GM19467 (cell line): Measurements from ENCODE around the gene NR1I3.
"Not testable (repeated sequence)": the region's sequence is repeated elsewhere in the genome, so short reads cannot be mapped to it uniquely, and the experiment has no call there.

Experiments
- ATAC-seq: cut with Tn5 transposase; IDR thresholded peaks from one replicate; pipeline ENCODE4 v1.9.1; 2021; ENCODE audit warnings: mild to moderate bottlenecking, moderate library complexity; ENCODE audit not compliant: unreplicated experiment

Gene NR1I3, protein sequence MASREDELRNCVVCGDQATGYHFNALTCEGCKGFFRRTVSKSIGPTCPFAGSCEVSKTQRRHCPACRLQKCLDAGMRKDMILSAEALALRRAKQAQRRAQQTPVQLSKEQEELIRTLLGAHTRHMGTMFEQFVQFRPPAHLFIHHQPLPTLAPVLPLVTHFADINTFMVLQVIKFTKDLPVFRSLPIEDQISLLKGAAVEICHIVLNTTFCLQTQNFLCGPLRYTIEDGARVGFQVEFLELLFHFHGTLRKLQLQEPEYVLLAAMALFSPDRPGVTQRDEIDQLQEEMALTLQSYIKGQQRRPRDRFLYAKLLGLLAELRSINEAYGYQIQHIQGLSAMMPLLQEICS

DNA sequence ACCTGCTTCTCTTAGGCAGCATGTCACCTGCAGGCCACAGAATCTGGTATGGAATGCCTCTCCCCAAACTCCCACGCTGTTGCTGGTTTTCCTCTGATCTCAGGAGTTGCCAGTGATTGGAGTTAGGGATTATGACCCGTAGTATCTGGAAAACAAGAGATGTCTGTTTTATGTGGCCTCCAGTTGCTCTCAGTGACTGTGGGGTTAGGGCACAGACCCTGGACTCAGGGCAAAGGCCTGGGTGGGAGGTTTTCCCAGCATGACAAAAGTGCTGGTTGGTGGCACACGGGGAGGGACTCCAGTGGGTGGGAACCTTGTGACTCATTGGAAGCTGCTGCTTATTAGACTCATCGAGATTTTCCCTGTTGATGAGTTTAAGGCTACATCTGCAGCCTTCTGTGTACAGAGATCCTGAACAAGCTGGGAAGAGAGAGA is at the start of gene NR1I3:
NR1I3 (minus strand) TSS at position 165 of the 435 bp plus-strand sequence. CDS start 1,638 bp downstream, outside the sequence.
- ATAC-seq: no peak

DNA sequence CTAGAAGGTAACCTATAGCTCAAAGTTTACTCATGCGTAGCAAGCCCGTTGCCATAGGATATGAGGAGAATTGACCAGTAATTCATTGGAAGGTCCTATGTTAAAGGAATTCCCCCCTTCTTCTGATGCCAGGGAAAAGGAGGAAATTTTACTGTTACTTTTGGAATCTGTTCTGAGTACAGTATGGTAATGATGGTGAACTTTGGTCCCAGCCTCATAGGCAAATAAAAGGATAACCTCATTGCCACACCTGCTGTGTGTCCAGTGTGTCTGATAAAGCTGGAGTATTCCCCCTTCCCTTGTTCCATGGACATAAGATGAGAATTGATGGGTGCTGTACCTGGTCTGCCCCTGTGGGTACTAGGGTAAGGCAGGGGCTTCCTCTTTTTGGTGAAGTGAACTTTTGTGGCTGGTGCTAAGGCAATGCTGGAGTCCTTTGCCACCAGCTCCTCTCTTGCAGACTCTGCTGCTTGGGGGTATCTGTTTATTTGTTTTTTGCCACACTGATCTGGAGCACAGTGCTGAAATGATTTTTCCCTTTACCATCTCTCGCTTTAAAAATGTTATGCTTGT is 49.6 kb upstream of the NR1I3 start:
- ATAC-seq: no peak

DNA sequence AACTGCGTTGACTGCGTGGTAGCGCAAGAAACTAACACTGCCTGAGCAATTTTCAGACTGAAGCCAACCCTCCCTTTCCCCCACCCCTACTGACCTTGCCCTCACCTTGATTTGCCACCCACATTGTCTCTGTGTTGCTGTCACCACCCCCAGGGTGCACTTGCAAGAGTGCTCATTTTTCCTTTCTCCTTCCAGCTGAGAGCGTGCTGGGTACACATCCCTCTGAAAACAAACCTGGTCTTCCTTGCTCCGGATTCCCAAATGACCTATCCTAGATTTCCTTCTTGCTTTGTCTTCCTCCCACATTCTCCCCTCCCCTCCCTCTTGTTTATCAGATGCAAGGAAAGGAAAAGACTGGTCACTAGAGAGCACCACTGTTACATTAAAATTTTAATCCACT is 47.5 kb upstream of the NR1I3 start:
- ATAC-seq: no peak

DNA sequence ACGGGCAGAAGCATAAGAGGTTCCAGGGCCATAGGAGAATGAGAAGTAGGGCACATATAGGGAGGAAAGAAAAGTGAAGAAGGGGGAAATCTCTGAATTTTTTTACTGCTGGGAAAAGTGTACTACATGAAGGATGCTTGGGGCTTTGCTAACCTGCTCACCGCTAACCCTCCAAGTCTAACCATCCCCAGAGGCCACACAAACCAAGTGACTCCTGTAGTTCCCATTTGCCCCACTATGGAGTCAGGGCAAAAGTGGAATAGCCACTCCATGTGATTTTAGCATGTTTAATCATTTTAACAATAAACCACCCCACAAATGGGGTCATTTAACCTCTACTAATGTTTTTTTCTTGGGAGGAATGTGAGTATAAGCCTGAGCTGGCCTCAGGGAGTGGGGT is 47.1 kb upstream of the NR1I3 start:
- ATAC-seq: no peak

DNA sequence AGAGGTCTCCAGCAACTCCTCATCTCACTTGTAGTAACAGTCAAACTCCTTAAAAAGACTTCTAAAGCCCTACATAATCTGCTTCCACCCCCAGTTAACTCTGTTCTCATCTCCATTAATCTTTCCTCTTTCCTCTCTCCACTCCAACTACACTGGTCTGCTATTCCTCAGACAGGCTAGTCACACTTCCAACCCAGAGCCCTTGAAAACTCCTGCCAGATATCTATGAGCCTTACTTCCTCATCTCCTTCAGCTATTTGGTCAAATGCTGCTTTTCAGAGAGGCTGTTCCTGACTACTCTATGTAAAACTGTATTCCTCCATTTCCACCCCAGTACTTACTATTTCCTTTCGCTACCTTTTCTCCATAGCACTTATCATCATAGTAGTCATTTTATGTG is 45.0 kb upstream of the NR1I3 start:
- ATAC-seq: no peak

DNA sequence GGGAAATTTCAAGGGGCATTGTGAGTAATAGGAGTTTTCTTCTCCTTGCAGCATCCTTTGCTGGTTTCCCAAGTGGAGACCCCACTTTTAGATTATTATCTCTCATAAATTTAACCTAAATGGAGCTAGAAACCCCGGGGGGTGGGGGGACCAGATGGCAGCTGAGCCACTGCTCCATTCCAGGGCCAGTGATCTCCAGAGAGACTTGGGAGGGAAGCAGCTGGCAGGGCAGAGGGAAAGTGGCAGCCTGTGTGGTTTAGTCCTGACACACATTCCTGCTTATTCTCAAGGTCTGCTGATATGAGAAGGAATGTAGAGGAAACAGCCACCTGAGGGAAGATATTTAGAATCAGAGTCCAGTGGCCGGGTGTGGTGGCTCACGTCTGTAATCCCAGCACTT is 36.9 kb upstream of the NR1I3 start:
- ATAC-seq: no peak

DNA sequence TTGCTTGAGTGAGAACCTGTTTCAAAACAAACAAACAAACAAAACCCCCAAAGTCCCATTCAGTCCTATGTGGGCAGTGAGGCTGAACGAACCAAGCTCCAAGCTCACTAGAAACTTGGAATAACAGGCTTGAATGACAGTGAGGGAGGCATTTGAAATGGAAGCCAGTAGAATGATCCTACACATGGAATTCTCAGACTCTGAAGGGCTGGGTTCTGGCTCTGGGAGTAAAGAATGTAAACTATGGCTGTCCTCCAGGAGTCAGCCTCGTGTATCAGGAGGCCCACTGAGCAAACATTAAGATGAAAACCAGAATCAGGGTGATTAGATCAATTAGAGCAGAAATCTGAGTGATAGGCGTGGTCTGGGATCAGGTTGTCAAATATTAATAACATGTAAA is 35.4 kb upstream of the NR1I3 start:
- no peak for ATAC-seq

DNA sequence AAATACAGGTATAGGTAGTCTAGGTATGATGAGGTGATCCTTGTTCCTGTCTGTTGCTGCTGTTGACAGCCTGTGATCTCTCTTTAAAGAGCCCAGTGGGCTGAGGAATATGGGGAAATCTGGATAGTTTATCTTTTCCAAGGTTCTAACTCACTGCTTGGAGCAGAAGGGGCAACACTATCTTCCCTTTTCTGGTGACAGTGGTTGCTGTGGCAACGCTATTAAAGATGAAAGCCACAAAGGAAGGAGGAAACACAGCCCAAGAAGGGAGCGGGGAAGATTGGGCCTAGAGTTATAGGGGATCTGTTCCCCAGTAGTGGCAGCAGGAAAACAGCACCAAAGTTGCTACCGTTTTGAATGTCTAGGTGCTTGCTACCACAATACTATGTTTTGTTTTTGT is 29.3 kb upstream of the NR1I3 start:
- no peak for ATAC-seq

DNA sequence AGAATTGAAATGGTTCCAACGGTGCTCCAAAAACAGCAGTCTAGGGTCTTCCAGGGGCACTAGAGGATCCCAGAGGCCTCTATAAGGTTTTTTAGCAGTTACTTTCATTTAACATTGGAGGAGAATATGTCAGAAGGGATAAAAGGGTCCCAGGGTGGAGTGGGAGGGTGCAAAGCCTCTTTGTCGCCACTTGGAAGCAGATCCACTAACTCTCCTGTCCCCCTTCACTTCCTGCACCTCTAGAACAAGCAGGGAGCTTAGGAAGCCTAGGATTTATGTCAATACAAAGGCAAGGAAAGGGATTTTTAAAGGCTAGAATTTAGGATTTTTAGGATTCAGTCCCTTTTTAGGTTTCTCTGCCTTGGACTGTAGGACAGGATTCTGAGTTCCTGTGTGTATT is 28.8 kb upstream of the NR1I3 start:
- ATAC-seq: no peak

DNA sequence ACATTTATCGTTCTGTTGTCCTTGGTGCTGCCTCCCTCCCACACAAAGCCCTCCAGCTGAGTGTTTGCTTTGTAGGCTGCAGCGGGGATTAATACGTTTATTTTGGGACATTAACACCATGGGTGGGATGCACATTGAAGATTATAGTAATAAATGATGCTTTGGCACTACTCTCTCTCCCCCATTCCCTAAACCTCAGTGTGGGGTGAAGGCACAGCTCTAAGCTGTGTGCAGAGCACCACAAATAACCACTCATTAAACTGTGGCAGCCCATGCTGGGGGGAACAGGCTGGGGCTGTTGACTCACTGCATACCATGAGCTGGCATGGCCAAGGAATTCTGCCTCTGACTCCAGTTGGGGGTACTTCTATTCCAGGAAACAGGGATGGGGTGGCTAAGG is 28.2 kb upstream of the NR1I3 start:
- ATAC-seq: no peak

DNA sequence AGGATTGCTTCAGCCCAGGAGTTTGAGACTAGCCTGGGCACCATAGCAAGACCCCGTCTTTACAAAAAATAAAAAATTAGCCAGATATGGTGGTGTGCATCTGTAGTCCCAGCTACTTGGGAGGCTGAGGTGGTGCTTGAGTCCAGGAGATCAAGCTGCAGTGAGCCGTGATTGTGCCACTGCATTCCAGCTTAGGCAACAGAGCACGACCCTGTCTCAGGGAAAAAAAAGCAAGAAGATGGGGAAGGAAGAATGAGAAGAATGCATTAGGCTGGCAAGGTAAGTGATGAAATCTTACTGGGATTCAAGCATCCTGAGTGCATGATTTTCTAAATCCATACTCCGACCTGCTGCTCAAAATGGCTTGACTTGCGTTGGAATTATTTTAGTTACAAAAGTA is 27.3 kb upstream of the NR1I3 start:
- no peak for ATAC-seq

DNA sequence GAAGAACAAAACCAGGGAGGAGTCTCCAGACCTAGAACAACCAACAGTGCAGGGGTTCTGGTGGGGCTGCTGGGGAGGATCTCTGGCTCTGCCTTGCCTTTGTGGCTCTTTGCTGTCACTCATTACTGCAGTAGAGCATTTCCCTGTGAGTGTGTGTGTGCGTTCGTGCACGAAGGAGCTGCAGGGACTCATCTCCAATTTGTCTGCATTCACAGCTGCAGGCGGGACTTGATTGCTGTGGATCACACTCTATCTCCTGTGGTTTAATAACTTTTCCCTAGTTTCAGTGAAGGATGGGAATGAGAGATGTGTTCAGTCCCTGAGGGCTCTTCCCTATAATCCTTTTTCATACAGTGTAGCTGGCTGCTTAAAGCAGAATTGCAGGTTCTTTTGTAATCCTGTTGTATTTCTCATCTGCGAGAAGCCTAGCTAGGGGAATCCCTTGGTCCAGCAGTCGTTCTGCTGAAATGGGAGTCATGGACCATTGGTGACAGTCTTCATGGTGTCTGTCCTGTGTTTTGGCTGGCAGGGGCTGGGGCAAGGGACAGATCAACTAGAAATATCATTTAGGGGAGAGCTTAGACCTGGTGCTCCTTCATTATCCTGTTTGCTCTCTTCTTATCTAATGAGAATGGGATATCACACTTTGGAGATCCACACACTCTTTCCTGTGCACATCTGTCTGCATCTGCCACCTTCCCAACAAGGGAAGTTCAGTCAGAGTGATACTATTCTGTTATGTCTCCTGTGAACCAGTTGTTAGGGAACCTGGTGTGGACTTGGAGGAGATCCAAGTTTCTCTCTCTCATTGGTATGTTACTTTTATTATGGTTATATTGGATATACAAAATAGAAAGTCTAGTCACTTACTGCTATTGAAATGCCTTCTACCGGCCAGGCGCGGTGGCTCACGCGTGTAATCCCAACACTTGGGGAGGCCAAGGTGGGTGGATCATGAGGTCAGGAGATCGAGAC is 23.5 kb upstream of the NR1I3 start:
- ATAC-seq: no peak

DNA sequence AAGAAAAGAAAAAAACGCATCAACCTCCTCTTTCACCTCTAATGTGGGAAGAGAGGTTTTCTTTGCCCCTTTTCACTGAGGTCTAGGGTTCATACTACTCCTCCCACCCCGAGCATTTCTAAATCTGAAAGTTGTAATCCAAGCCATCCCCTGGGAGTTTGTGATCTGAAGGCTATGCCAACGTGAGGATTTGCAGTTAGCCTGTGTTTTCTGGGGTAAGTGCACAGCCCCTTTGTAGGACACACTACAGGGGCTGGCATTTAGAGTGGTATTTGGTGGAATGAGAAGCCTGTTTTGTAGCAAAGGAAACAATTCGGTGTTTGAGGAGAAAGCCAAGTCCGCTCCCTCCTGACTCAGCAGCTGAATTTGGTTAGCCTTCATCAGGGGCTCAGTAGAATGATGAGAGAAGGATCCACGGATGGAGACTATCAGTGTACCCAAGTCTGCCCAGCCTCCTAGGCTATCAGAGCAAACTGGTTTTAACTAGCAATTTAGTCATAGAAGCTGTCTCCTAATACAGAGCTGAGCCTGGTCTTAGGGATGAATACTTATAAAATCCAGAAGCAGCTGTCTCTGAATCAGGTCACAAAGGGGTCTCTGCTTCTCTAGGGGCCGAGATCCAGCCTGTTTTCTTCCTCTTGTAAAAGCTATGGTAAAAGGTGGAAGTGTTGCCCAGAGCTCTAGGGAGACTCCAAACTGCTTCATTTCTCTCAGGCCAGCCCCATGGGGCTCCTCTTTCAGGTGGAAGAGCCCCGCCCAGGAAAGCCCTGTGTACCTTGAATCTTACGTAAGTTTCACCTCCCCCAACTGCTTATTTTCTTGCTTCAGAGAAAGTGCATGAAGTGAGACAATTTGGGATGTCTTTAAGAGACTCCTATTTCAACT is 22.6 kb upstream of the NR1I3 start:
- no peak for ATAC-seq

DNA sequence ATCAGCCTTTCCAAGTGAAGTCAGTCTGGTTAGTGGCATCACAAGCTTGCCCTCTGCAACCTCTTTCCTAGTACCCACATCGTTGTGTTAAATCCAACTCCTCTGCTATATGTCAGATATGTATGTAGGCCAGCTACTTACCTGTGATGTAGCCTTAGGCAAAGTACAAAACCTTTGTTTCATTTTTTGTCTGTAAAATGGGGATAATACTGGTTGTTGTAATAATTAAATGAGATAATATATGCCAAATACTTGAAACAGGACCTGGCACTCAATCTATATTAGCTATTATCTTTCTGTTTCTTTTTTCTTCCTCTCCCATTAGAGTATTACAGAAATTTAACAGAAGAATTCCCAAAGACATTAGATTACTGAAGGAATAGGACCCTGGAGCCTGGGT is 21.8 kb upstream of the NR1I3 start:
- no peak for ATAC-seq

DNA sequence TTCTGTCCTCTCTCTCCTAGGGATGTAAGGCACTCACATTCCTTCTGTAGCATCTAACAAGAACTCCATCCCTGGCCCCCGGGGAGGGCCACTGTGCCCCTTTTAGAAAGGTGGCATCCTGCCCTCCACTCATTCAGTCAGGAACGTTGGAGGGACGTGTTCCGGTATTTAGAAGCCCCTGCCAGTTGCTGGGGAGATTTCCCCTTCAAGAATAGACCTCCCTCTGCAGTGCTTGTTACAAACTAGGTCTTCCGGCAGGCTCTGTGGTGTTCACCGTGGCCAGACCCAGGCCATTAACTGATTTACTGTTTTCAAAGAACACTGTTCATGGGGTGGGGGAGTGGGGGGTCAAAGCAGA is 21.3 kb upstream of the NR1I3 start:
- ATAC-seq: no peak

DNA sequence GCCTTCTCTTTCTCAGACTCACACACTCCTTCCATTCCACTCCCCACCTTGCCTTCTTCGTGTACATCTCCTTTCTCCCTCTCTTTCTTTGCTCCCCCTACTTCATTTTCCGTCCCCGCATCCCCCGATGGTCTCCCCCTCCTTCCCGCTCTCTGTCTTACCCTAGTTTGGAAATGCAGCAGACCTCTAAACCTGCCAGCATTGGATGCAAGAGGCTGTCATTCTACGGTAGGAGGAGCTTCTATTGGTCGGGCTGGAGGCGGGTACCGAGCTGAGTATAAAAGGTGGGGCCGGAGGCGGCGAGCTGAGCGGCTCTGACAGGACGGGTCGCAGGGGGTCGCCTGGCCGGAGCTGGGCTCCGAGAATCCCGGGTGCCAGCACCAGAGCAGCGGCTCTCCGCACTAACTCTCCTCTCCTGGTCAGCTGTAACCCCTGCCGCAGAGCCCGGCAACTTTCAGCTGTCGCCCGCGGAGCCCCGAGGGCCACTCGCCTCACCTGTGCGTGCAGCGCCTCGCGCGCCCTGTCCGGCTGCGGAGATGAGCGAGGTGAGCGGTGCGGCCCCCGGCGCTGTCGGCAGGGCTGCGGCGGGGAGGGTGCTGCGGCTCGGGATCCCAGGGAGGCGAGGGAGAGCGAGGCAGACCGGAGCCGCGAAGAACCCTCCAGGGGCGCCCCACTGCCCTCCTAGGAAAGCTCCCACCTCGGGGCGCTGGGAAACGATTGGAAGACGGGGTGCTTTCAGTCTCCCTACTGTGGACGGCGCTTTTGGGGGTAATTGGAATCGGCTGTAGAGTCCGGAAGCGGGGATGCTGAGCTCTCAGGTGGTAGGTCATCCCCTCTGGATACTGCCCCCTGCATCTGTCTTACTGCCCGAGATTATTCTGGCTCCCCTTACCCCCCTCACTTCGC is 20.7 kb upstream of the NR1I3 start, which contains the start of gene PCP4L1:
PCP4L1 (plus strand) TSS at position 307 of the 906 bp plus-strand sequence; CDS start at position 537, 230 bp downstream.
- no peak for ATAC-seq

DNA sequence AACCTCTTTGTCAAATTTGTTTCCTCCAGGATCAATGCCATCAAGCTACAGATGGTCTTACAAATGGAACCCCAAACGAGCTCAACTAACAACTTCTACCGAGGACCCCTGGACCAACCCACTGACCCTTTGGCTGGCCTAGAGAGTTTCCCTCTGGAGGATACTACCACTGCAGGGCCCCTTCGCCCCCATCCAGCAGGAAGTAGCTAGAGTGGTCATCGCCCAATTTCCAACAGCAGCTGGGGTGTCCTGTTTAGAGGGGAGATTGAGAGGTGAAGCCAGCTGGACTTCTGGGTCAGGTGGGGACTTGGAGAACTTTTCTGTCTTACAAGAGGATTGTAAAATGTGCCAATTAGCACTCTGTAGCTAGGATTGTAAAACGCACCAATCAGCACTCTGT is 19.1 kb upstream of the NR1I3 start:
- ATAC-seq: not testable (repeated sequence)

DNA sequence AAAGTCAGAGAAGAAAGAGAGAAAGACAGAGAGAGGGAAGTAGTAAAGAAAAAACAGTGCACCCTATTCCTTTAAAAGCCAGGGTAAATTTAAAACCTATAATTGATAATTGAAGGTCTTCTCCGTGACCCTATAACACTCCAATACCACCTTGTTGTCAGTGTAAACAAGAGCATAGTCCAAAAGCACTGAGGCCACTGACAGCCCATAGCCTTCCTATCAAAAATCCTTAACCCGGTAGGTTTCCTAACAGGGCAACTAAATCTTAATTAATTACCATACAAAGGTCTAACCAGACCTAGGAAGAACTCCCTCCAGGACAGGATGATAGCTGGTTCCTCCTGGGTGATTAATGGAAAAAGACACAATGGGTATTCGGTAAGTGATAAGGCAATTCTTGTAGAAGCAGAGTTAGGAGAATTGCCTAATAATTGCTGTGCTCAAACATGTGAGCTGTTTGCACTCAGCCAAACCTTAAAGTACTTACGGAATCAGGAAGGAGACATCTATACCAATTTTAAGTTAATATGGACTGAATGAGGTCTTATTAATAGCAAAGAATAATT is 18.0 kb upstream of the NR1I3 start:
- not testable (repeated sequence) for ATAC-seq

DNA sequence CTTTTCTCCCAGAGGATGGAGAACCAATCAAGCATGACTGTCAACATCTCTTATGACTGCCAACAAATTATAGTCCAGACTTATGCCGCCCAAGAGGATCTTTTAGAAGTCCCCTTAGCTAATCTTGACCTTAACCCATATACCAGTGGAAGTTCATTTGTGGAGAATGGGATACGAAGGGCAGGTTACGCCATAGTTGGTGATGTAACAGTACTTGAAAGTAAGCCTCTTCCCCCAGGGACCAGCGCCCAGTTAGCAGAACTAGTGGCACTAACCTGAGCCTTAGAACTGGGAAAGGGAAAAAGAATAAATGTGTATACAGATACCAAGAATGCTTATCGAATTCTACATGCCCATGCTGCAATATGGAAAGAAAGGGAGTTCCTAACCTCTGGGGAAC is 17.3 kb upstream of the NR1I3 start:
- not testable (repeated sequence) for ATAC-seq
